HL-60 (cell line): ENCODE measurements around the gene GTF2E1.

Source experiments
- POLR2AphosphoS5 ChIP-seq: IDR thresholded peaks from 2 replicates; pipeline ENCODE4 v1.6.1; 2012; ENCODE audit warnings: low read depth
- TF ChIP-seq, protein P1 (sequence below): IDR thresholded peaks from one replicate; pipeline ENCODE4 v1.5.1; 2011; ENCODE audit warnings: low read length, control low read depth, inconsistent platforms; ENCODE audit not compliant: insufficient read depth
- TF ChIP-seq, protein P2 (sequence below): IDR thresholded peaks from 2 replicates; pipeline ENCODE4 v1.6.1; 2012; ENCODE audit warnings: low read depth; ENCODE audit not compliant: insufficient replicate concordance

DNA sequence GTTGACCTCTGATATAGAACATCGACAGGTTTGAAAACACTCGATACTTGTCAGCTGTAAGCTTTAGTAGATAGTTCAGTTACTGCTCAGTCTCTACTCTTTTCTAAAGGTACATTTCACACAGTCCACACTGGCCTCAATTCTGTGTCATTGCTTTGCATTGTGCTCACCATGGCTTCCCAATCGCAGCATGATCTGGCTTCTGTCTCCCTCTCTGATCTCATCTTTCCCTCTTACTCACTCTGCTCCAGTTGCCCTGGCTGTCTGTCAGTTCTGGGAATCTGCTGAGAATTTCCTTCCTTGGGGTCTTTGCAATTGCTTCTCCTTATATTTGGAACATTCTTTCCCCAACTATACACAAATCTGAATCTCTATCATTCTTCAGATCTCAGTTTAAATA lies 80.6 kb downstream of the GTF2E1 start:
- TF ChIP-seq, protein P1, sequence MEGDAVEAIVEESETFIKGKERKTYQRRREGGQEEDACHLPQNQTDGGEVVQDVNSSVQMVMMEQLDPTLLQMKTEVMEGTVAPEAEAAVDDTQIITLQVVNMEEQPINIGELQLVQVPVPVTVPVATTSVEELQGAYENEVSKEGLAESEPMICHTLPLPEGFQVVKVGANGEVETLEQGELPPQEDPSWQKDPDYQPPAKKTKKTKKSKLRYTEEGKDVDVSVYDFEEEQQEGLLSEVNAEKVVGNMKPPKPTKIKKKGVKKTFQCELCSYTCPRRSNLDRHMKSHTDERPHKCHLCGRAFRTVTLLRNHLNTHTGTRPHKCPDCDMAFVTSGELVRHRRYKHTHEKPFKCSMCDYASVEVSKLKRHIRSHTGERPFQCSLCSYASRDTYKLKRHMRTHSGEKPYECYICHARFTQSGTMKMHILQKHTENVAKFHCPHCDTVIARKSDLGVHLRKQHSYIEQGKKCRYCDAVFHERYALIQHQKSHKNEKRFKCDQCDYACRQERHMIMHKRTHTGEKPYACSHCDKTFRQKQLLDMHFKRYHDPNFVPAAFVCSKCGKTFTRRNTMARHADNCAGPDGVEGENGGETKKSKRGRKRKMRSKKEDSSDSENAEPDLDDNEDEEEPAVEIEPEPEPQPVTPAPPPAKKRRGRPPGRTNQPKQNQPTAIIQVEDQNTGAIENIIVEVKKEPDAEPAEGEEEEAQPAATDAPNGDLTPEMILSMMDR, result no peak
- TF ChIP-seq, protein P2, sequence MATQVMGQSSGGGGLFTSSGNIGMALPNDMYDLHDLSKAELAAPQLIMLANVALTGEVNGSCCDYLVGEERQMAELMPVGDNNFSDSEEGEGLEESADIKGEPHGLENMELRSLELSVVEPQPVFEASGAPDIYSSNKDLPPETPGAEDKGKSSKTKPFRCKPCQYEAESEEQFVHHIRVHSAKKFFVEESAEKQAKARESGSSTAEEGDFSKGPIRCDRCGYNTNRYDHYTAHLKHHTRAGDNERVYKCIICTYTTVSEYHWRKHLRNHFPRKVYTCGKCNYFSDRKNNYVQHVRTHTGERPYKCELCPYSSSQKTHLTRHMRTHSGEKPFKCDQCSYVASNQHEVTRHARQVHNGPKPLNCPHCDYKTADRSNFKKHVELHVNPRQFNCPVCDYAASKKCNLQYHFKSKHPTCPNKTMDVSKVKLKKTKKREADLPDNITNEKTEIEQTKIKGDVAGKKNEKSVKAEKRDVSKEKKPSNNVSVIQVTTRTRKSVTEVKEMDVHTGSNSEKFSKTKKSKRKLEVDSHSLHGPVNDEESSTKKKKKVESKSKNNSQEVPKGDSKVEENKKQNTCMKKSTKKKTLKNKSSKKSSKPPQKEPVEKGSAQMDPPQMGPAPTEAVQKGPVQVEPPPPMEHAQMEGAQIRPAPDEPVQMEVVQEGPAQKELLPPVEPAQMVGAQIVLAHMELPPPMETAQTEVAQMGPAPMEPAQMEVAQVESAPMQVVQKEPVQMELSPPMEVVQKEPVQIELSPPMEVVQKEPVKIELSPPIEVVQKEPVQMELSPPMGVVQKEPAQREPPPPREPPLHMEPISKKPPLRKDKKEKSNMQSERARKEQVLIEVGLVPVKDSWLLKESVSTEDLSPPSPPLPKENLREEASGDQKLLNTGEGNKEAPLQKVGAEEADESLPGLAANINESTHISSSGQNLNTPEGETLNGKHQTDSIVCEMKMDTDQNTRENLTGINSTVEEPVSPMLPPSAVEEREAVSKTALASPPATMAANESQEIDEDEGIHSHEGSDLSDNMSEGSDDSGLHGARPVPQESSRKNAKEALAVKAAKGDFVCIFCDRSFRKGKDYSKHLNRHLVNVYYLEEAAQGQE, result no peak
- no peak for TF ChIP-seq POLR2AphosphoS5
